ENCODE results near the gene LRRFIP1. TPM values are rescaled to one million over a fixed set of nuclear protein-coding genes. Genes with fewer than 3 reads are reported as not detected.

LRRFIP1 gene
- total RNA-seq, 1 donor from 2014 or later = 201 TPM

DNA sequence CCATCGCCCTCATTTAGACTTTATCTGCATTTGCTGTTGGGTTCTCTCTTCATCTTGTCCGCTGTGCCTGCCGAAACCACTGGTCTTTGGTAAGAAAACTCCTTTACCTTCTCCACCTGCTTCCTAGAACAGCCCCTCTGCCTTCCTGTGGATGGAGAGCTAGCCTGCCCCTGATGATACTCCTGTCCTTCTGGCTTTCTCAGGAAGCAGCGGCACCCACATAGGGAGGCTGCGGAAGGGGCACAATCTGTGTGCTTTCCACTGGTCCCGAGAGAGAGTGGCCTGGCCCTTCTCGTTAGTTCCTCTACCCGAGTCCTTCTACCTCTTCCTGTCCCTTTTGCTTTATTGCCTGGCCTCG is 90.9 kb downstream of the LRRFIP1 start:
- intact Hi-C loops (cut with micrococcal nuclease) = no loop called here

DNA sequence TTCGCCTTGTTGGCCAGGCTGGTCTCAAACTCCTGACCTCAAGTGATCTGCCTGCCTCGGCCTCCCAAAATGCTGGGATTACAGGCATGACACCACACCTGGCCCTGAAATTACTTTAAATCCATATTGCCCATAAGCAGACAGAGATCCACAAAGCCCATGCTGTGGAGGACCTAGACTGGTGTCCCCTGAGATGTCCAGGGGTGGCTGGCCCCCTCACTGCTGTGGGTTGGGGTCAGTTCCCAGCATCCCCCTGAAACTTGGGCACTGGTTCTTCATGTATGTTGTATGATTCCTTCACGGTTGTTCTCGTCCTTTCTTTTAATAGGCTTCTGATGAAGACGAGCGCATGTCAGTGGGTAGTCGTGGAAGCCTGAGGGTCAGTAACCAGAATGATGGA is 93.1 kb downstream of the LRRFIP1 start:
- intact Hi-C loops (cut with micrococcal nuclease) = no loop called here

DNA sequence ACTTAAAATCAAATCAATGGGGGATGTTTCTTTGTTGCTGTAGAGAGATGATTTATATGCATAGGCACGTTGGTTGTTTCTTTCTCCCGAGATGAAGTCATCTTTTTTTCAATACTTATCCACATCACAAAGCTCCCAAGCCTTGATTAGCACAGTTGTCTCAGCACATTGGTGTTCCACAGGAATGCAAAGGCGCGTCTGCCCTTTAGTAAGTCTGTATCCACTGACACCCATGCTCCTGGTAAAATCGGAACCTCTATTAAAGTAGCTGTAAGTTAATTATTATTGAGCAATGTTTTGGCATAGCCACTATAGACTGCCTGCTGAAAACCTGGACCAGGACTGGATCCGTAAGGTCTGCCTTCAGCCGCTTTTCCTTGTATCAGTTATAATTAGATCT is 93.6 kb downstream of the LRRFIP1 start:
- intact Hi-C loops (cut with micrococcal nuclease) = no loop called here

DNA sequence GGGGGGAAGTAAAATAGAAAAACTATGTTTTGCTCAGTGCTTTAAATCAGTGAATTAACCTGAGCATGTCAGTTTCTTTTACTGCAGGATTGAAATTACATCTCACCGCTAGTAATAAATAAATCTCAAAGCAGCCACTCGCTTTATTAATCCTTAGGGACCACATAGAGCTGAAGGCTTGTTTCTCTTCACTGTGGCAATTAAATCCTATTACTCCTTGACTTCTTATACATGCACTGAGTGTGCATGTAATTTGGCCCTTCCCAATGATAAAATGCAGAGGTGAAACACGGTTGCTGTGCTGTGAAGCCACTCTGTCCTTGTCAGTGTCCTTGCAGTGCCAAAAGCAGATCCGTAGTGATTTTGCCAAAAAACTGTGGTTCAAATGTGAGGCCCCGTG is 94.1 kb downstream of the LRRFIP1 start:
- intact Hi-C loops (cut with micrococcal nuclease) = no loop called here

DNA sequence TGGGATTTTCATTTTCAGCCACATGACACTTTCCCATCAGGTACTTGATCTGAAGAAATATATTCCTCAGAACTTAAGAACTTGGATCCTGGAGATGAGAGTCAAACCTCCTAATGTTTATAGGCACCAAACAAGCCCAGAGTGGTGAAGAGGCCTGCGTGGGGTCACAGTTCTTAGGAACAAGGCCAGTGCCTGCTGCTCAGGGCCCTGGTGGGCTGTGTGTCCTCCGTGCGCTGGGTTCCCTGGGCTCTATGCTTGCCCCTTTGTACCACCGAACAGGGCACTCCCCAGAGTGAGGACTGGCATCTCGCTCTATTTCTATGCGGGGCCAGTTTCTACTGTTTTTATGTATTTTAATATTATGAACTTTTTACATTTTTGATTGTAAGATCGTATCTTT is 95.2 kb downstream of the LRRFIP1 start:
- intact Hi-C loops (cut with micrococcal nuclease) = no loop called here

DNA sequence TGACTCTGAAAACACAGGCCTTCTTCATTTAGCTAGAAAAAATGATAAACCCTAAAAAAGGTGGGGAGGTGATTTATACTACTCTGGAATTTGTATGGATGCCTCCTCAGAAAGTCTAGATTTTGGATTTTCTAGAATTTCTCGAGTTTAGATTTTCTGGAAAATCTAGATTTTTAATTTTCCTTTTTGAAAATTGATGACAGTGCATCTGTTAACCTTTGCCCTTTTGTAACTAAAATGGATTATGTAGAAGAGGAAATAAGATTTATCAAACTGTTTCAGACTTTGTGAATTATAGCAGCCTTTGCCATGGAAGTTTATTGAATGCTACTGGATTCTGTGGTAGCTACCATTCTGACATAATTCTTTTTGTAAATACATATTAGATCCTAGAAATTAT is 95.6 kb downstream of the LRRFIP1 start:
- intact Hi-C loops (cut with micrococcal nuclease) = no loop called here

DNA sequence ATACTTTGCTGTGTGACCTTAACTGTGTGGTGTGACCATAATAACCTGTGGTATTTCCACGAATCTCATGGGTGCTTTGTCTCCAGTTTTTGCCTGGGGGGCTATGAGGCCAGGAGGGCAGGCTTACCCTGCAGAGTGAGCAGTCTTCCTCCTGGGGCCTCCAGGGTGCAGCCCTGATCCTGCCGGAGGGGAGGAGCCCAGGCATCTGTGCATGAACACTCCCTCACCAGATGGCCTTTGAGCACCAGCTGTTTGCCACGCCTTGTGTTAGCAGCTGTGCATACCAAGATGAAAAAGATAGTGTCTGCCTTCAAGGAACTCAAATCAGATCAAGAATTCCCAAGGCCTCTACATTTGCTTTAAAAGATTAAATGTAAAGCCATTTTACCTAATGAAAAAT is 96.2 kb downstream of the LRRFIP1 start:
- intact Hi-C loops (cut with micrococcal nuclease) = no loop called here

DNA sequence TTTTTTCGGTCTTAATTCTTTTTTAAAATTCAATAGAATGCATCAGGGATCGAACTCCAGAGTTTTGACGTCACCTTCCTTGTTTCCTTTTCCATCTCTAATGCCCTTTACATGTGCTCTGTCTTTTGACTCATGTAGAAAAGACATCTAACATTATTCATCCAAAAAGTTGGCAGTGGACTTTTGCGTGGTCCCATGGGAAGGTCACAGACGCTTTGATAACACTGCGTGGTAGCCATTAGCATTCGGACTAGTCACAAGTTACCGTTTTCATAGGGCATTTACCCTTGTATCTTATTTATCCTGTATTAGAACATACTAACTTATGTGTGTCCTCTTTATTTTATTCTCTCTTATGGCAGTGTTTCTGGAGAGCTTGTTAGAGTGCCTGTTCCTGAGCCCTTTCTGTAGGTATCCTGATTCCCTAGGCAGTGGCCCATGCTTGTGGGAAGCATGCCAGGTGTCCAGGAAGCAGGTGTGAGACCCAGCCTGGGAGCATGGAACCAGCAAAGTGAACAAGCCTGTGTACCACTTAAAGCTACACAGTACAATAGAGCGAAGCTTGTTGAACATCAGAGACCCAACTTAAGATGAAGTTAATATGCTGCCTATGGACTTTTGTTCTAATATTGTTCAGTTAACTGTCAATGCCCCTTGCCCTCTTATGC is 97.6 kb downstream of the LRRFIP1 start:
- intact Hi-C loops (cut with micrococcal nuclease) = no loop called here

DNA sequence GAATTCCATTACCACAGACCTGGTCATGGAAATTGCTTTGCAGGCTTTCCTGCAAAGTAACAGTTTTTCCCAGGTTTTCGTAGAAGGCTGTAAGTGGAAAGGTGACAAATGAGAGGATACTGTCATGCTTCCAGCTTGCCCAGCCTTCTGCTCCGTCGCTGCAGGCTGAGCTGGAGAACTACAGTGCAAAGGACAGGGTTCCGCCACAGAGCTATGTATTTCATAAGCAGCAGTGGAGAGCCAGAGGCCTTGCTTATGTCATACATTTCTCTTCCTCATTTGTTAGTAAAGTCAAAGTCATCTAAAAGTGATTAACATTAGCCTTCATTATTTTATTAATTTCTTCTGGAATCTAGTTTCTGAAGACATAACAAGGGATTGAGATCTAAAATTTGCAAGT is 98.3 kb downstream of the LRRFIP1 start:
- intact Hi-C loops (cut with micrococcal nuclease) = no loop called here

DNA sequence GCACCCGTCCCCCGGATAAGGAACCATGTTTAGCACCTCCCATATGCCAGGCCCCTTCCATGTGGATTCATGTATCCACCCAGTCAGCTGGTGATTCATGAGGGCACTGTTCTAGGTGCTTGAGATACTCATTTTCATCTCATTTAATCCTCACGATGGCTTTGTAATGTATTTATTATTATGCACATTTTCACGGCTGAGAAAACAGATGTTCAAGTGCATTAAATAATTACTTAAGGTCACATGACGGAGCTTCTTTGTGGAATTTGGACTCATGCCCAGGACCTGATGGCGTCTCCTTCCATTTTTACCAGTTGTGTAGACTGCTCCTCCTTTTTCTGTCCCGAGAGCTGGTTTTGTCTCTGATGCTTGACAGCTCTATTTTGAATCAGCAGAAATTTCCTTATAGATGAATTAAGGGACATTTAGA is 99.0 kb downstream of the LRRFIP1 start:
- intact Hi-C loops (cut with micrococcal nuclease) = no loop called here

DNA sequence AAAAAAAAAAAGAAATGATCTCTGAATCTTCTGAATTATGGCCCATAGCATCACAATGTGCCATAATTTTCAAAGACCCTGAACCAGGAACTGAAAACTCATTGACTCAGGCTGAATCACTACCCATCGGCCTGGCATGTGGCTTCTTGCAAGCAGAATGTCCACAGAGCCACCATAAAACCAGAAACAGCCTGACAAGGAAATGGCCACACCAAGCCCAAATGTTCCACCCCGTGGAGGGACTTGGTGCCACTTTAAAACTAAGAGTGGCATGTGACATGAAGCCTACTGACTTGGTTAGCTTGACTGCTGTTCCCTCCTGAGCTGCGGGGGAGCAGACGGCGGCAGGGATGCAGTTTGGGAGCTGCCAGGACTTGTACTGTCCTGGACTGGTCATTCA is 100.0 kb downstream of the LRRFIP1 start:
- intact Hi-C loops (cut with micrococcal nuclease) = no loop called here

DNA sequence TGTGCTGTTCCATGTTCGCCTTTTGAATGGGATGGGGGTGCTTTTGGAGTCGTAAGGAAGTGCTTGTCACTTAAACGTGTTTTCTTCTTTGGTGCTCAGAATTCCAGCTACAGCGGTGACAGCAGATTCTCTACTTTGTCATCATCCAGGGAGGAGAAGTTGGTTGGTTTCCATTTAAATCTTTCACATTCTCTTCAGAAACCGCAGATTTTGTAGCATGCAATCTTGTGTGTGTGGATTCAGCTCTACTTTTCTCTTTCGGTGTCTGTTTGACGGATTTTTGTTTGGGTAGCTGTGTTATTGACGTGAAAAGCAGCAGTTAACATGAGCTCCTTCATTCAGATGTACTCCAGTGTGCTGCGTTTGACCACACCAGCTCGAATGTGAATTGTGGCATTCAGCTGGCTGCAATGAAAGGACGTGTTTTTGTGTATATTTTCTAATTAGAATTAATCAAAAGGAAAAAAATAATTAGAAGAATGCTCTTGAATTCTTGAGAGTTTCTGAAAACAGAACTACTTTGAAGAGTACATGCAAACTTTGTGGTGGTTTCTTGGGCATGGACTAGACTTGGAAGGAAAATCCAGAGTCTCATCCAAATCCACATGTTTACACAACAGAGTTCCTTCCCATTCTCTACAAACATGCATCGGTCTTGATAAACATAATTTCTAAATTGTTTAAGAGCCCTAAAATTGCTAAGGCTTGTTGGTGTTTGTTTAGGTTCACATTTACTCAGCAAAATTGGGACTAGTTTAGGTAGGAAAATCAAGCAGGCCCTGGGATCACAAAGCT is 102.5 kb downstream of the LRRFIP1 start:
- intact Hi-C loops (cut with micrococcal nuclease) = loop anchor here (5.0 kb wide), 1 partner anchor 33 kb away; no protein-coding TSS in a partner anchor

DNA sequence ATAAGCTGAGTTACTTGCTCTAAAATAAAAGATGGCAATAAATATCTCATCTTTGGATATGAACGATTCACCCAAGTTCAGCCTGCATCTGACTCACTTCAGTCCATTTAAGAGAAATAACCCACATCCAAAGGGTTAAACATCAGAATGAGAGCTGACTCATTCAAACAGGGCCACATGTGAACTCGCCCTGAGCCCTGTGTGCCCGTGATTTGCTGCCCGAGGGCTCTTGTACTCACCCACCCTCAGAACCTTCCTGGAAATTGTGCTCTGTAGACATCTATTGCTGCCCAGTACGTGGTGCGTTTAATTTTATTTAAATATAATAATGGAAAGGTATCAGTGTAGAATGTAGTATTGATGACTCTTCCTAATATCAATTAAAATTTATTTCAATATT is 104.3 kb downstream of the LRRFIP1 start:
- intact Hi-C loops (cut with micrococcal nuclease) = loop anchor here (5.0 kb wide), 1 partner anchor 34 kb away; no protein-coding TSS in a partner anchor

DNA sequence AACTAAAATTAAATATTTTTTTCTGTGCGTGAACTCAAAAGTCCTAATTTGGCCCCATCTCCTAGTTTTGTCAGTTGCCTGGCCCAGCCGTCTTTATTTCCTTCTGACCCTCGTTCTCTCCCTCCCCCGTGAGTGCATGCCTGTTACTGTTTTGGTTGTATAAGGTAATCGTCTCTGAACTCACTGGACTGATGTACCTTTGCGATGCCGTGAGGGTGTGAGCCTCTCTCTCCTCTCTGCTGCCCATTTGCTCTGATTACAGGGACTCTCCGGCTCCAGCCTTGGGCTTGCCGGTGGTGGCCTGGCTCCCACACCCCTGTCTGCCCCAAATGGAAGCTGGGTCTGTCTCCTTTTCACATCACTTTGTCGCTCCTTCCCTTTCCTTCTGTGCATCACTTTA is 104.7 kb downstream of the LRRFIP1 start:
- intact Hi-C loops (cut with micrococcal nuclease) = loop anchor here (5.0 kb wide), 1 partner anchor 35 kb away; no protein-coding TSS in a partner anchor

DNA sequence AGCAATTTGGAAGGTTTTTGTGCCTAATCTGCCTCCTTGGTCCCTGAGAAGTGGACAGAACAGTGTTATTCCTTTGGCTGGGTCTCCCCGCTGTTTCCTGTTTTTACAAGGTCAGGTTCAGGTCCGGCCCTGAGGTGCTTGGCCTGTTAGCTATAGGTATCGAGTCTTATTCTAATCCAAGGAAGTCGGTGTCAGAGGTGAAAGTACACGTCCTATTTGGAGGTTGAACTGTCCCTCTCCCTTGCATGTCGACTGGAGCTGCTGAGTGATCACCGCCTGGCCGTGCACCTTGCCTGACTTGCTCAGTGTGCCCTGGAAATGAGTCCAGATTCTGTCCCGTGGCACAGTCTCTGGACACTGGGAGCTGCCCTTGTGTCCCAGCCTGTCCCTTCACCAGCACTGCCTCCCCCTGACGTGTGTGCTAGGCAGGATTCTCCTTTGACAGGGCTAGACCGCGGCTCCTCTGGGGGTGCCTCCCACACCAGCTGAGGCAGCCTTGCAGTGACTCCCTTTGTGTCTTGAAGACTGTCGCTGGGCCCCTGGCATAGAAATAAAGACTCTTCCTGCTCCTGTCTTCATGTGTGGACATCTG is 105.5 kb downstream of the LRRFIP1 start:
- intact Hi-C loops (cut with micrococcal nuclease) = loop anchor here (5.0 kb wide), 1 partner anchor 36 kb away; no protein-coding TSS in a partner anchor

DNA sequence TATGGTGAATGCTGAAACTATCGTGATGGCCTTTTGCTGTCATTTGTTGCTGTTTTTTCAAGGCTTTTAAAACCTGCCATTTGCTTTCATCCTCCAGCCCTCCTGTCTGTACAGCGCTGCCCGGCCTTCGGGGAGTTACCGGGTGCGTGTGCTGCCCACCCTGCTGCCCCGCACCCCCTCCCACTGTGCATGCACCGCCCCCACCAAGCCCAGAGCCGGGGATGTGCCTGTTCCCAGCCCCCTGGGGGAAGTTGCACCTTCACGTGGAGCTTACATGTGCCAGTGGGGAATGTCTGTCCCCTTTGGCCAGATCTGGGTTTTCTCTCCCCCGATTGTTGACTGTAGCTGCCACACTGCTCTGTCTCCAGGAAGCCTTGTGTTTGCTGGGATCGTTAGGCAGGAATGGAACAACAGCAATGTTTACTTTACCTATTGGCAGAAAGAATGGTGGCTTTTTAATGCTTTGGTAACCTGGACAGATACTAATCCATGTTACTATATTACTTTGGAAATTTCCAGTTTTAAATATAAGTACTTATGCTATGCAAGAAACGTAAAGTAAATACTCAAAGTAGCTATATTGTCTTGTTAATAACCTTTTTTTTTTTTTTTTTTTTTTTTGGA is 106.4 kb downstream of the LRRFIP1 start:
- intact Hi-C loops (cut with micrococcal nuclease) = loop anchor here (5.0 kb wide), 1 partner anchor 36 kb away; no protein-coding TSS in a partner anchor

DNA sequence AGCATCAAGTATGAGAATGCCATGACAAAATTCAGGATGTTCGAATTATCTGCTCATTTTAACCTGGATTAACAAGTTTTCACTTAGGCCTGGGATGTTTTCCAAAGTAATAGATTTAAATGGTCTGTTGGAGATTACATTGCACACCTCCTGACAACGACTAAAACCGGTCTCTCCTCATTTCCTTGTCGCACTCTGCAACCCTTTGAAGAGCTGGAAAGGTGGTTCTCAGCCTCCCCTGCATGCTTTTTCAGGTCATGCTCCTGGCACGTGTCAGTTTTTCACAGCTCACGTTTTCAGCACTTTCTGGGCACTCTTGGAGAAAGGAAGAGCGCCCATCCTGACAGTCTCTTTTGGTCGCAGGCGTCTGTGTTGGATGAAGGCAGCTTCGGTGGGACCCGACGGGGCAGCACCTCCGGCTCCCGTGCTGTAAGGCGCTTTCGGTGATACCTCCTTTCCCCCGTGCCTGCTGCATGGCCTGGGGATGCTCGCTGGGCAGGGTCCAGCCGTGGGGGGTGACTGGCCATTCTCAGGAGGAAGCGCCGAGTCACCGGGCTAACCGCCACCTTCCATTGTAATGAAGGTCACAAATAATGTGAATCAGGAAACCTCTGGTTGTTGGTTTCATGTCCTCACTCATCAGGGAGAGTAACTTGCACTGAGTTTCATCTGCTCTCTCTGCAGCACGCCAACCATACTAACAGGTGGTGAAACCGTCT is 107.7 kb downstream of the LRRFIP1 start:
- intact Hi-C loops (cut with micrococcal nuclease) = loop anchor here (5.0 kb wide), 1 partner anchor 38 kb away; no protein-coding TSS in a partner anchor

DNA sequence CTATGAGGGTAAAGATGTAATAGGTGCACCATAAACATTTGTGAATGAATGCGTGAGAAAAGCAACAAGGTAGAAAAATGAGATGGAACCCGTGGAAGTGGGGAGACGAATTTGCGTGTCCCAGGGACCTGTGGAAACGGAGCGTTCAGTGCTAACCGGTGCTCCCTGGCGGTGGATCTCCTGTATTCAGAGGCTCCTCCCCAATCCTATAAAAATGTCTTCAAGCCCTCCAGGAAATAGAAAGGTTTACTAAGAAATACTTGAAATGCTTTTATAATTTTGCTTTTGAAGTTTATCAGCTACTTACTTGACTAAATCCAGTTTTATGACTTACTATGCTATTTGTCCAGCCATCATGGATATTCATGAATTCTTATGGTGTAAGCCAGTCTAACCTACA is 108.4 kb downstream of the LRRFIP1 start:
- intact Hi-C loops (cut with micrococcal nuclease) = no loop called here

DNA sequence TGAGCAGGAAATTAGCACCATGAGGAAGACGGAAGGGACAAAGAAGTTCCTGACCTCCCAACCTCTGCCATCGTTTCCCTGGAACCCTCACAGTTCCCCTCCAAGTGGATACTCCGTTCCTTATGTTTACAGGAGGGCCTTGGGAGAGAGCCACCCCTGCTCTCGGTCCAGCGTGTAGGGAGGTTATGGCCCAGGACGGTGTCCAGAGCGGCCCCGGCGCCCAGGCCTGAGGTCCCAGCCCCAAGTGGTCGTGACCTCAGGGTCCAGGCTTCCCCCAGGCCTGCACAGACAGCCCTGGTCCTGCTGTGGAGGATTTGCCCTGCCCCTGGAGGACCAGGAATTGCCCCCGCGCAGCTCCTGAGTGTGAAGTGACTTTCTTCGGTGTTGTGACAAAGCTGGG is 109.4 kb downstream of the LRRFIP1 start:
- intact Hi-C loops (cut with micrococcal nuclease) = no loop called here

DNA sequence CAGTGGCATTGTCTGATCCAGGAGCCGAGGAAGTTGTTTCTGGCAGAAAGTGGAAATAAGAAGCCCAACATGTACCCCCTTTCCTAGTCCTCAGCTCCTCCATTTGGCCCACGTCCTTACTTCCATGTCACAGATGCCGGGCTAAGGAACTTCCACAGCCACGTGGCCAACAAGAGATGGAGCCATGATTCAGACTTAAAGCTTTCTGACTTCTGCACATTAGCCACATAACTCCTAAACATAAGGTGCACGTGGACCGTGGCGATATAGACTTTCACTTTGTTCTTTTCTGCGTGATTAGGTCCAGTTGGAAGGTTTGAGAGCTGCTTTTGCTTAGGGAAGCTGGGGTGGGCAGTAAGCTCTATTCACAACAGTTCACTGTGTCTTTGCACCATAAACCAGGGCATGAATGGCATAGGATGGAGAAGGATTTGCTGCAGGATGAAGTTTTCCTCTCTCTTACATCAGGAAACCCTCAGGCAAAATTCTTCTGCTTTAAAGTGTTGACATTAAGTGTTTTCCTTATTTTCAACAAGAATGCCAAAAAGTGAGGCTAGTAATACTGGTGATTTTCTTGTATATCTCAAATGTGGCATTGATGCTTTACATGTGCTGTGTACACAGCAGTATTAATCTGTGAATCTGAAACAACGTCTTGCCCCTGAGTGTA is 109.9 kb downstream of the LRRFIP1 start:
- intact Hi-C loops (cut with micrococcal nuclease) = no loop called here

DNA sequence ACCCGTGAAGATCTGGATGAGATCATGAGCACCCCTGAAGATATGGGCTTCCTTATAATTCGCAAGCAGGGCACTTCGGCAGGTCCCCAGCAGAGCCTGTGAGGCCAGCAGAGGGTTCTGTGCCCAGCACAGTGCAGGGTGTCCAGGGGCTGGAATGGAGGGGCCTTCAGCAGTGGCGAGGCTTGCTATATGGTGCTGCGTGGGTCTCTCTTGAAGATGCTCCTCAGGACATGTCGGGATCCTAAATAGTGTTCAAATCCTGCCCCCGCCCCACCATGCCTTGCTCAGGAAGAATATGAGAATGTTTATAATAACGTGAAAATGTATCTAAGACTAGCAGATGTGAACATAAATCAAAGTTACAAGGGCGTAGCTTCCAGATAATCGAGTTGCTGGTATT is 110.9 kb downstream of the LRRFIP1 start:
- intact Hi-C loops (cut with micrococcal nuclease) = no loop called here
